IPS-NIHi11 (cell line): ENCODE measurements around the gene TCF3.

Experiments
- DNase-seq: peaks from one replicate; pipeline ENCODE4 v3.0.0; 2012; ENCODE audit warnings: mixed read lengths, low spot score

The TCF3 gene

GRCh38 chr19:1609680-1610474 is 42.5 kb downstream of the TCF3 start:
- no peak for DNase-seq

DNA sequence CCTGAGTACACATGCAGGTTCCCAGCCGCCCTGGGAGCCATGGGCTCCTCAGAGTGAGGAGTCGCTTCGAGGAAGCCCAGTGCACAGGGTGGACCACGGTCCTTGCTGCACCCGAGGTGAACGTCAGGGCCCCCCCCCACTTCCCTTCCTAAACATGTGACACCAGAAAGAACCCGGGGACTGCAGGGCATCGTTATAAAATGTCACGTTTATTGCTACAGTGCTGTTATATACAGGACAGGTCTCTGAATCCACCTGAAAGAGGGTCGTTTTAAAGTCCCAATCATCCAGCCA is 43.4 kb downstream of the TCF3 start:
- DNase-seq: no peak

DNA sequence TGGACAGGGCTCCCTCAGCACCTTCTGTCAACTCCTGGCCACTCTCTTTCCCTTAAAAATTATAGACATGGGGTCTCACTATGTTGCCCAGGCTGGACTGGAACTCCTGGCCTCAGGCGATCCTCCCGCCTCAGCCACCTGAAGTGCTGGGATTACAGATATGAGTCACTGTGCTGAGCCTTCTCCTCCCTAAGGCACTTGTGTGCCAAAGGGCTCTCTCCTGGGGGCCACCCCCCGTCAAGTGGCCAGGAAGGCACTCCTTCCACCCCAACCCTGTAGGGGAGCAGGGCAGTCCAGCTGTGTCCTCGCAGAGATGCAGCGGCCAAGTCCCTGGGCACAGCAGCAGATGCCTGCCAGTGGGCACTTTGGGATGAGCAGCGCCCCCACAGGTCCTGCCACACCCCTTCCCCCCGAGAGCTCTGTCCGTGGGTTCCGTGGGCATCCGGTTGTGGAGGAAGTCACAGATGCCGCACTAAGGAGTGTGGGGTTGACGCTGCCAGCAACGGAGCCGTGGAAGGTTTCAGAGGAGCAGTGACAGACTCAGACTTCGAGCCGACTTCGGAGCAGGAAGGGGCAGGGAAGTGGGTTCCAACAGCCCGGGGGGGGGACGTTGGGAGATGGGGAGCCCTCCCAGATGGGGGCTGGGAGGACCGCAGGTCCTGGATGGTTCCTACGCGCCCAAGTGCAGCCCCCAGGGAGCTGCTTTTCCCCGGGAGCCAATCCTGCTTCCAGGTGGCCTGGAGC is 43.9 kb downstream of the TCF3 start:
- no peak for DNase-seq

- DNase-seq: no peak
Measured at GRCh38 chr19:1606138-1606651, 46.2 kb downstream of the TCF3 start.

DNA sequence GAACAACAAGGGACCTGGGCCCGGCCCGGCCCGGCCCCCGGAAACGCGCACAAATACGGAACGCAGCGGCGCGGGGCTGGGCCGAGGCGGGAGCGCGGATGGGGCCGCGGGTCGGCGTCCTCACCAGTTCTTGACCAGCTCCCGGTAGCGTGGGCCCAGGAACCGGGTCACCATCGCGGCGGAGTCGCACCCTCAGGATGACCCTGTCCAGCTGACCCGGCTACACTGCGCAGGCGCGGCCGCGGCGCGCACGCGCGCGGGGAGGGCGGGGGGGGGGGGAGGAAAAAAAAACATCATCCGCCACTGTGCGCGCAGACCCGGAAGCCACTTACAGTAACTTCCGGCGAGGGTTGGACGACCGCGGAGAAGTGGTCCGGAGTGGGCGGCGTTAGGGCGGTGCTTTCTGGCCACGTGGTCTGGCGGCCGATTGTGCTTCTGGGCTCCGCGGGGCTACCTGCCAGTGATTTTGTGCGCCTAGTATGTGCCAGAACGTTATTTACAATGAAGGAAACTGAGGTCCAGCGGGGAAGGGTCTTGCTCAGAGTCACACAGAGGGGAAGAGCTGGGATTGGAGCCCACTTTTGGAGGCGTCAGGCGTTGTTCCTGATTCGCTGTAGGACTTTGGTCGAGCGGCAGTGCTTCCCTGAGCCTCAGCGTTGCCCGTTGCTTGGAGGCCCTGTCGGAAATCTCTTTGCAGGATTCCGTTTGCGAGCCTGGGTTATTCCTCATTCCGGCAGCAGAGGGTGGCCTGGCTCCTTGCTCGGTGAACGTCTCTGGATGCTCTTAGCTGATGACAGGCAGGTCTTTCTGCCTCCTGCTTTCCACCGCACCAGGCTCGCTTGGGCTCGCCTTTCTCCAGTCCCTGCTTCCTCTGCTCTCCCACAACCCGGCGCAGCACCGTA is 46.9 kb downstream of the TCF3 start, which contains the start of gene UQCR11:
UQCR11 (minus strand) TSS at position 227 of the 902 bp plus-strand sequence; CDS start at position 174, 53 bp downstream.
- DNase-seq: peak; percentile 98

- no peak for DNase-seq
Measured at GRCh38 chr19:1602091-1602707, 50.2 kb downstream of the TCF3 start.

GRCh38 chr19:1601613-1602064 is 50.8 kb downstream of the TCF3 start:
- DNase-seq: no peak

GRCh38 chr19:1599460-1599846 is 53.0 kb downstream of the TCF3 start:
- no peak for DNase-seq

DNA sequence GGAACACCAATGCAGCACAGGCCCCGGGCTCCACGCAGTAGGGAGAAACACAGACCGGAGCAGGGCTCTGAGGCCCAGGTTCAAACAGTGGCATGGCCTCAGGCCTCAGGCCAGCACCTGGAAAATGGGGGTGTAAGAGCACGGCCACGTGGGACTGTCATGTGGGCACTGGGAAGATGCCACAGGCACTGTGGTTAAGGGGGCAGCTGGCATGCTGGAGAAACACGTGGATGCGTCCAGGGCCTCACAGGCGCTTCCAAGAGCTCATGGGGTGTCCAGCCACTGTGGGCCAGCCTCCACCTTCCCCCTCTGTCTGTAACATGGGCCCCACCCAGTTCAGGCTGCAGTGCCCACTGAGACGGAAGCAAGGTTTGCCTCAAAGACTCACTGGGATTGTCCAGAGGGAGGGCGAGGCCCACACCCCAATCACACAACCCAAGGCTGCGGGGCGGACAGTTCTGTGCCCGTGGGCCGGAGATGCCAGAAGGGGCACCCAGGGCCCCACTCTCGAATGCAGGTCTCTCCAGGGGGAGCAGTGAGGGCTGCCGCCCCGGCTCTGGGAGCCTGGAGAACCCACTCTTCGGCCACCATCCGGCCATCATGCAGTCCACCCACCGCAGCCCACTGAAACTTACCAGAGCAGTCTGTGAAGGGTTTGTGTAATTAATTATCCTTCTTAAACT is 53.5 kb downstream of the TCF3 start:
- DNase-seq: no peak

GRCh38 chr19:1593501-1593772 is 59.0 kb downstream of the TCF3 start:
- no peak for DNase-seq

DNA sequence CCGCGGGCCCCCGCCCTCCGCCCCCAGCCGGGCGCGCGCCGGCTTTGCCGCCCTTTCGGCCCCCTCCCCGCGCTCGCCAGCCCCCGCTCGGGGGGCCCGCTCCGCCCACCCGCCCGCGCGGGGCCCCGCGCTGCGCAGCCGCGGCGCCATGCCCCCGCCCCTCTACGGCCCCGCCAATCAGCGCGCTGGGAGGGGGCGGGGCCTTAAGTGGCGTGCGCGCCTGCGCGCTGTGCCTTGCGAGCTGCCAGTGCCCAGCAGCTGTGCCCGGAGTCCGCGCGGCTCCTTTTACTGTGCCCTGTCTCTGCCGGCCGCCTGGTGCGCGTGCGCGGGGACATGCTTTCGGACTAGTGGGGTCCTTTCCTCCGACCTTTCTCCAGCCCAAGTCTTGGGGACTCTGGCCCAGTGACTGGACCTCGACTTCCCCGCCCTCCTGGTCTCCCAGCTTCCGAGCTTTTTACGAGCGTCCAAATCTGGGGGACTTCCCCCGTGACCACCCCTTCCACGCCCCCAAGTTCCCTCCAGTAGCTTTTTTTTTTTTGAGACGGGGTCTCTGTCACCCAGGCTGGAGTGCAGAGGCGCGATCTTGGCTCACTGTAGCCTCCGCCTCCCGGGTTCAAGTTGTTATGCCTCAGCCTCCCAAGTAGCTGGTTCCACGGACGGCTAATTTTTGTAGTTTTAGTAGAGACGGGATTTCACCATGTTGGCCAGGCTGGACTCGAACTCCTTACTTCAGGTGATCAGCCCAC is 59.5 kb downstream of the TCF3 start, which contains the start of gene MBD3:
MBD3 (minus strand) TSS at position 111 of the 746 bp plus-strand sequence. CDS start 234 bp downstream, outside the sequence.
- peak; percentile 97 for DNase-seq

- DNase-seq: peak; percentile 95
Measured at GRCh38 chr19:1592024-1592754, 60.2 kb downstream of the TCF3 start.

GRCh38 chr19:1591421-1592023 is 60.9 kb downstream of the TCF3 start:
- peak; percentile 52 for DNase-seq

DNA sequence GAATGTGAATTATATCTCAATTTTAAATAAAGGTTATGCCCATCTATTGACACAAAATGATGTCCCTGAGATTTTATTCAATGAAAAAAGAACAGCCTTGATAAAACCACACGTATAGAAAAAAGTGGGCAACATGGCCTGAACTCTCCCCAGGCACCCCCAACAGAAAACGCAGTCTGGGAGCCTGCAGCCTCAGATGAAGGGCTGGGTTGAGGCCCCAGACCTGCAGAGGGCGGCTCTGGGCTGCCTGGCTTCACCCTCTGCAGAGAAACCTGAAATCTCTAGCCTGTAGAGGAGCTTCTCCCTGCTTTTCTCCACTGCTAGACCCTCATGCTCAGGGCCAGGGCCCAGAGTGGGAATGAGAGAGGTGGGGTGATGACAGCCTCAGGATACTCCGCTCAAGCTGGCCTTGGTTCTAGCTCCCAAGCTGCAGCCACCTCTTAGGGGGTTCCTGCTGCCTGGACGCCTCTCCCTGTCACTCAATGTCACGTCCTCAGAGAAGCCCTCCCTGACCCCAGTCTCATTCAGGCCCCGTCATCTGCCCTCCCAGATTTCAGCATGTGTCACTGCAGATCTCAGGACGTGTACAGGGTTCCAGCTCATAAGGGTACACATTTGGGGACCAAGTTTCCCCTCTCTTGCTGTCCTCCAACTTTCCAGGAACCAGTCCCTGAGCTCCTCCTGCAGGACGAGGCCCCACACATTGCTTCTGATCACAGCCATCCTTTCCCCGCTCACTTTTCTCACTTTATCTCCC is 61.6 kb downstream of the TCF3 start:
- DNase-seq: peak; percentile 56

- no peak for DNase-seq
Measured at GRCh38 chr19:1587872-1588271, 64.5 kb downstream of the TCF3 start.

GRCh38 chr19:1585243-1585580 is 67.2 kb downstream of the TCF3 start:
- no peak for DNase-seq

- no peak for DNase-seq
Measured at GRCh38 chr19:1584500-1585242, 67.7 kb downstream of the TCF3 start.

DNA sequence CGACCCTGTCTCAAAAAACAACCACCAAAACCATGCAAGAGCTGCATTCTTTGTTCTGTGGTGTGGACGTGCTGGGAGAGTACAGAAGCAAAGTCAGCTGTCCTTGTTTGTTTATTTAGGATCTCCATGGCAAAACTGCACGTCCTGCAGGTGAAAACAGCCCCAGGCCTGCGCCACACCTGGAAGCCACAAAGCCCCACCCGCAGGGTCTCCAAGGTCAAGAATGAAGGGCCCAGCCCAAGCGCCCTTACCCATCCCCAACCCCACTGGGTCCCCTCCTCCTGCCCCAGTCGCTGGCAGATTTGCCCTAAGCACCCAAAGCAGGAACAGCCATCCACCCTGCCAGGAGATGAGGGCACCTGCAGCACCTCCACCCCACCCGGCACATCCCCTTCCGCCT is 70.2 kb downstream of the TCF3 start:
- no peak for DNase-seq
